Endothelial cell of umbilical vein (primary cell): ENCODE data around the gene NATD1.

ENCODE experiments used
- GATA2 ChIP-seq: IDR thresholded peaks from 2 replicates; pipeline ENCODE4 v1.7.0; 2011; ENCODE audit warnings: low read depth, mild to moderate bottlenecking, moderate library complexity, mixed read lengths, low read length; ENCODE audit not compliant: insufficient read length, insufficient read depth
- POLR2AphosphoS5 ChIP-seq: IDR thresholded peaks from 2 replicates; pipeline ENCODE4 v1.6.1; 2012; ENCODE audit warnings: low read depth, mild to moderate bottlenecking, control low read depth, low read length, moderate library complexity; ENCODE audit not compliant: insufficient read depth

DNA sequence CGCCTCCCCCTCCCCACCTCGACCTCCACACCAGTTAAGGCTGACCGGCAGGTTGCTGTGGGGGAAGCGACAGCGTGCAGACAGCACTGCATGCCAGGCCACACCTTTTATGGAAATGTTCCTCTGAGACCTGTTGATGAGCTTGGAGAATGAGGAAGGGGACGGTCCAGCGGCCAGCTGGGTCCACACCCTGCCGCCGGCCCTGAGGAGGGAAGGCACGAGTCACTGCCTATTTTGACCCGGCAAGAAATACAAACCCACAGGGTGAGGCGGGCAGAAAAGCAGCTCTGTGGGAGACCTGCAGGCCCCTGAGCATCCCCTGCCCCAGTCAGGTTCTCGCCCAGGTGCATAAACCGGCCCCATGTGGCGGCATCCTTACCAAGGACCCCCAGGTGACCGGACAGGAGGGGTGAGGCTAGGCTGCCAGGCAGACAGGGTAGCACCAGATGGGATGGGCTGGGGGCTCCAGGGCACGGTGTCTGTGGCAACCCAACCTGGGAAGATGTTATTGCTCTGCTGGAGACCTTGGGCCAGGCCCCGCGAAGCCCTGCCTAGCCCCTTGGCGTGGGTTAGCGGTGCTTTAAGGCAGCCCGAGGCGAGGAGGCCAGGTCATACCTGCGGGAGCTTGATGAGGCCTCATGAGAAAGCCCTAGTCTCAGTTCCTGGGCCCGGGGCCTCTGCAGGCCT is 12.7 kb downstream of the NATD1 start:
- no peak for TF ChIP-seq GATA2
- no peak for TF ChIP-seq POLR2AphosphoS5
